ENCODE results near the gene SCAPER.
"Not testable (repeated sequence)": the region's sequence is repeated elsewhere in the genome, so short reads cannot be mapped to it uniquely, and the experiment has no call there.

Gene SCAPER

DNA sequence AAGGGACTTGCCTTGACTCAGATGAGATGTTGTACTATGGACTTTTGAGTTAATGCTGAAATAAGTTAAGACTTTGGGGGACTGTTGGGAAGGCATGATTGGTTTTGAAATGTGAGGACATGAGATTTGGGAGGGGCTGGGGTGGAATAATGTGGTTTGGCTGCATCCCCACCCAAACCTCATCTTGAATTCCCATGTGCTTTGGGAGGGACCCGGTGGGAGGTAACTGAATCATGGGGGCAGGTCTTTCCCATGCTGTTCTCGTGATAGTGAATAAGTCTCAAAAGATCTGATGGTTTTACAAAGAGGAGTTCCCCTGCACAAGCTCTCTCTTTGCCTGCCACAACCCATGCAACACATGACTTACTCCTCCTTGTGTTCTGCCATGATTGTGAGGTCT lies 474.4 kb downstream of the SCAPER start:
- not testable (repeated sequence) for DNase-seq (ENCODE audit: low read depth, low spot score)

DNA sequence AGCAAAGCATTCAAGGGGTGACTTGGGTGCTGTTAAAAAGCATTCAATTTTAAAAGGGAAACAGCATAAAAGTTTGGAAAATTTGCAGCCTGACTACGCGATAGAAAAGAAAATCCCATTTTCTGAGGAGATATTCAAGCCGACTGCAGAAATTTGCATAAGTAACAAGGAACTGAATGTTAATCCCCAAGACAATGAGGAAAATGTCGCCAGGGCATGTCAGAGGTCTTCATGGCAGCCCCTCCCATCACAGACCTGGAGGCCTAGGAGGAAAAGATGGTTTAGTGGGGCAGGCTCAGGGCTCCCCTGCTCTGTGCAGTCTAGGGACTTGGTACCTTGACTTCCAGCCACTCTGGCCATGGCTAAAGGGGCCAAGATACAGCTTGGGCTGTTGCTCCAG lies 475.5 kb downstream of the SCAPER start:
- DNase-seq (ENCODE audit: low read depth, low spot score): no peak

- DNase-seq (ENCODE audit: low read depth, low spot score): no peak
Measured at GRCh38 chr15:76426941-76427340, 478.2 kb downstream of the SCAPER start.

- no peak for DNase-seq (ENCODE audit: low read depth, low spot score)
Measured at GRCh38 chr15:76418352-76419140, 486.6 kb downstream of the SCAPER start.

DNA sequence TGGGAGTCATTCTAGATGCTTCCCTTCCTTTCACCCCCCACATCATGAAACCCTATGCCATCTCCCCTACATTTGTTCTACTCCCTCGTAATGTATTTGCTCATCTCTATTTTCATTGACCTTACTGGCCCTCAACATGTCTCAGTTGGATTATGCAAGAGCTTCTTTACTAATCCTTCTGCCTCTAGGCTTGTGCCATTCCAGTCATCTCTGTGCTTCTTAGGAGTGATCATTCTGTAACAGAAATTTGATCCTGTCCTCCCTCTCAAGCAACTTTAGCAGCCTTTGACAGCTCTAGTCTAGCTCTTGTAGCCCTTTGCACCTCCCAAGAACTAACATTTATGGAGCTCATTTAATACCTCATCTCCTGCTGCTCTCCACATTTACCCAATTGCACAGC lies 503.9 kb downstream of the SCAPER start:
- no peak for DNase-seq (ENCODE audit: low read depth, low spot score)

- no peak for DNase-seq (ENCODE audit: low read depth, low spot score)
Measured at GRCh38 chr15:76398317-76399104, 506.6 kb downstream of the SCAPER start.

DNA sequence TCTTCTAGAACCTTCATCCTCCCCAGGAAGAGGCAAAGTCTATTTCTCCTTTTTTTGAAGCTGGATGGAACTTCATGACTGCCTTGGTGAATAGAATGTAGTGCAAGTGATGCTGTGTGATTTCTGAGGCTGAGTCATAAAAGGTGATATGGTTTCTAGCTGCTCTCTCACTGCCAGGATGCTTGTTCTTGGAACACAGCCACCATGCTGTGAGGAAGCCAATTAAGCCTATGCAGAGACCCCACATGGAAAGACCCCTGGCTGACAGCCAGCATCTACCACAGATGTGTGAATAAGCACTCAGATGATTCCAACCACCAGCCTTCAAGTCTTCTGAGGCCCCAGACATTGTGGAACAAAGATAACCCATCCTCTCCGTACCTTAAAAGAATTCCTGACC lies 511.5 kb downstream of the SCAPER start:
- DNase-seq (ENCODE audit: low read depth, low spot score): no peak

DNA sequence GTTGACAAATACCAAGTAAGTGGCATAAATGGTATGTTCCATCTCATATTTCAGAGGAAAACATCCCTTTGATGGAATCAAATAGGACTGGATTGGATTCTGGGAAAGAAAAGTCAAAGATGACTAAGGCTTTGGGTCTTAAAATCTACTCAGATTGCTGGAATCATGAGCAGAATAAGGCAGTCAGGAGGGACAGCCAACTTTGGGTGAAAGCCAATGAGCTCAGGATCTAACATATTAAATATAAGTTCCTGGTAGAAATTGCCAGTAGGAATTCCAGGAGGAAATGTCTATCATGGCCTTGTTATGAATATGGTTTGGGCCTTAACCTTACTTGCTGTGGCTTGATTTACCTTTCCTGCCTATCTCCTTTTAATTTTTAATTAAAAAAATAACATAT lies 513.3 kb downstream of the SCAPER start:
- no peak for DNase-seq (ENCODE audit: low read depth, low spot score)

- DNase-seq (ENCODE audit: low read depth, low spot score): no peak
Measured at GRCh38 chr15:76391309-76391708, 513.8 kb downstream of the SCAPER start.

- DNase-seq (ENCODE audit: low read depth, low spot score): no peak
Measured at GRCh38 chr15:76390571-76390970, 514.6 kb downstream of the SCAPER start.

DNA sequence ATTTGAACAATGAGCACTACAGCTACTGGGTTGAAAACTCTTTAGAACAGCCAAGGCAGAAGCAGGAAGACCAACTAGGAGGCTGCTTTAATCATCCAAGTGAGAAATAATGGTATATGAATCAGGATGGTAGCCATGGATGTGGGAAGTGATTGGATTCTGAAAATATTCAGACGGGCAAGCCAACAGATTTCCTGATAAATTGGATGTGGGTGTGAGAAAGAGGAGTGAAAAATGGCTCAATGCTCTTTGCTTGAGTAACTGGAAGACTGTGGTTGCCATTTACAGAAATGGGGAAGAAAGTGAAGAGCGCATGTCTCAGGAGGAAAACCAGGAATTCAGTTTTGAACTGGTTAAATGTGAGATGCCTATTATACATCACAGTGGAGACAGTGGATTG lies 518.2 kb downstream of the SCAPER start:
- no peak for DNase-seq (ENCODE audit: low read depth, low spot score)

GRCh38 chr15:76386178-76386577 lies 519.0 kb downstream of the SCAPER start:
- no peak for DNase-seq (ENCODE audit: low read depth, low spot score)

DNA sequence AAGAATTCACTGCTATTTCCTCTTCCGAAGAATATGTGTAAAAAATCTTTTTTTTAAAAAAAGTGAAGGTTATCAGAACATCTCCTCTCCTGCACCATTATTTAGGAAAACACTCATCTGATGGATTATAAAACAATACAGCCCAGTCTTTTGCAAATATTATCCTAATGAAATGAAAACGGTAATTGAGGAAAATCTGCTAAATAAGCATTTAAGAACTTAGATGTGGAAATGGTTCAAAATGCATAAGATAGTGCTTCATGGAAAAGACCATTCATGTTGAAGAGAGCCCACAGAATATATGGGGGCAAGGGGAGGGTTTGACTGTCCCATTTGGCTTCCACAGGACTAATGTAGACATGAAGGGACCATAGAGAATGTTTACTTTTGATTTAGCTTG lies 520.7 kb downstream of the SCAPER start:
- DNase-seq (ENCODE audit: low read depth, low spot score): no peak

DNA sequence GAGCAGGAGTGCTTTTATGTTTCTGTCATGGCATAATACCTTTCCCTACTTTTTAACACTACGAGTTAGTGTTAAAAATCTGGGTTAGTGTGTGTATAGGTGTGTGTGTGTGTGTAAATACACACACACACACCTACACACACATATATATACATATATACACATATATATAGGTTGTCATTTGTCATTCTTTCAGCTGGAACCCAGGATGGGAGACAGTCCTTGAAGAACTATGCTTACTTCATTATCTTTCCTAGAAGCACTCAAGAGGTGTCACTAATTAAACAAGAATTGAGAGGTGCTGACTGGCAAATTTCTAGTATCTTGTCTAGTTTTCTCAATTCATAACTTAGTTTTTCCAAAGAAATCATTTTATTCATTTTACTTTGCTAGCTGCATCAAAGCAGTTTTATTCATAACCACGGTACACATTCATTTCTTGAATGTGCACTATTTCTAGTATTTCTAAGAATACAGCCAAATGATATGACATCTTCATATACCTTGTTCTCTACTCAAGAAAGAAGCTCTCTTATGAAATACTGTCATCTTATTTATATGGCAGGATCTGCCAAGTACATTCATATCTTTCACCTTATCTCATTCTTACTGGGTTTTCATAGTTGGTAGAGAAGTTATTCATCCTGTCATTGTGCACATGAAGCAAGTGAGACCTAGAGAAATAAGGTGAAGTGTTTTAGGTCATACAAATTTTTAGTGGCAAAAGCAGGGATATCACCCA lies 522.0 kb downstream of the SCAPER start:
- DNase-seq (ENCODE audit: low read depth, low spot score): no peak

- DNase-seq (ENCODE audit: low read depth, low spot score): no peak
Measured at GRCh38 chr15:76381366-76381765, 523.8 kb downstream of the SCAPER start.

DNA sequence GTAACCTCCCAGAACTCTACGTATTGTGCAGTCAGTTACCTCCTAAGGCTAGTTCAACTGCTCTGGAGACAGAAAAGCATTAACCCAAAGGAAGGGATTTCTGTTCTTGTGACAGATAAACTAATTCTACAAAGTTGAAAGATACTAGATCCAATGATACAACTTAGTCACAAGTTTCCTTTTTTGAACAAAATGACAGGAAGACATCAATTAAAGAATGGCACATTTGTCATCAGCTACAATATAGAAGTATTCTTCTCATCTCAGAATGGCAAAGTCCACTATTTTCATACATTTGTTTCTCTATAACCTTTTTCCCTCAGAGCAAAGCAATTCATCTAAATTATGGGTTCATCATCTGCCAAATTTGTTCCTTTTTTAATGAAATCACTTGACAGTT lies 524.9 kb downstream of the SCAPER start:
- no peak for DNase-seq (ENCODE audit: low read depth, low spot score)

DNA sequence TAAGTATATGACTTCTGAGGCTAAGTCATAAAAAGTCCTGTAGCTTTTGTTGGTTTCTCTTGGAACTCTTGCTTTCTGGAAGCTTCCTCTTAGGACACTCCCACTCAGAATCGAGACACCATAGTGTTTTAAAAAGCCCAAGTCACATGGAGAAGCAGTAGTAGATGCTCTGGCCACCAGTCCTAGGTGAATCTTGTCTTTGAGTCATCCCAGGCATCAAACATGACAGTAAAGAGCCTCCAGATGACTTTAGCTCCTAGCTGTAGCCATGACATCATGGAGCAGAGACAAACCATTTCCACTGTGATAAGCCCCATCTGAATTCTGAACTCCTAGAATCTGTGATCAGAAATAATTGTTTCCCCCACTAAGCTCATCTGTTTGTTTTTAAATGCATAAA lies 526.4 kb downstream of the SCAPER start:
- no peak for DNase-seq (ENCODE audit: low read depth, low spot score)

DNA sequence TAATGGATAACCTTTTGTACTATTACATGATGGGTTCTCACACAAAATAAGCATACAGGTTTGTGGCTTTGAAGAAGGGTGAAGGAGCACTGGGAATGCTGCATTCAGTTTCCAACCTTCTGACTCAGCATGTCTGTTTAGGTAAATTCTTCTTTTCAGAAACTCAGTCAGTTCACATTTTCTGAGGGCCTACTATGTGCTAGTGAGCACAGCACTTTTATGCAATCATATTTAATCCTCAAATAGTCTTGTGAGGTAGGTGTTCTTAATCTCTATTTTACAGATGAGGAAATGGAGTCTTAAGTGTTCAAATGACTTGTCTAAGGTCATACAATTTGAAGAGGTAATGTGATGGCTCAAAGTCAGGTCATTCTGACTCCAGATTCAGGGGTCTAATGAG lies 527.4 kb downstream of the SCAPER start:
- no peak for DNase-seq (ENCODE audit: low read depth, low spot score)

DNA sequence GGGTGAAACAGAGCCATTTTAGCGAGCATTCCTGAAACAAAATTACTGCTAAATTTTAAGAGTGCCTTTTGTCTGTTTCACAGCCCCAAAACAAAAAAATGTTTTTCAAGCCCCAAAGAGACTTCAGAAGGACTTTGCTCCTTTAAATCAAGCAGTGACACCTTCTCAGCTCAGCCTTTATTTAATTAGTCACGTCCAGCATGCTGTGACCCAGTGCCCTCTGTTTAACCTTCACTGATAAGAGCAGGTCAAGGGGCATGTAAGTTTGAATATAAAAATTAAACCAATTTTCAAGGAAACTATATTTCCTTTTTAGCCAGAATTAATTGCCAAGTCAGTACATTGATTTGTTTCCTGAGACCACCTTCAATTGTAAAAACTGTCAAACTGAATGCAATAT lies 527.9 kb downstream of the SCAPER start:
- no peak for DNase-seq (ENCODE audit: low read depth, low spot score)

GRCh38 chr15:76376816-76377215 lies 528.3 kb downstream of the SCAPER start:
- DNase-seq (ENCODE audit: low read depth, low spot score): no peak

GRCh38 chr15:76376029-76376428 lies 529.1 kb downstream of the SCAPER start:
- DNase-seq (ENCODE audit: low read depth, low spot score): peak; percentile 23

DNA sequence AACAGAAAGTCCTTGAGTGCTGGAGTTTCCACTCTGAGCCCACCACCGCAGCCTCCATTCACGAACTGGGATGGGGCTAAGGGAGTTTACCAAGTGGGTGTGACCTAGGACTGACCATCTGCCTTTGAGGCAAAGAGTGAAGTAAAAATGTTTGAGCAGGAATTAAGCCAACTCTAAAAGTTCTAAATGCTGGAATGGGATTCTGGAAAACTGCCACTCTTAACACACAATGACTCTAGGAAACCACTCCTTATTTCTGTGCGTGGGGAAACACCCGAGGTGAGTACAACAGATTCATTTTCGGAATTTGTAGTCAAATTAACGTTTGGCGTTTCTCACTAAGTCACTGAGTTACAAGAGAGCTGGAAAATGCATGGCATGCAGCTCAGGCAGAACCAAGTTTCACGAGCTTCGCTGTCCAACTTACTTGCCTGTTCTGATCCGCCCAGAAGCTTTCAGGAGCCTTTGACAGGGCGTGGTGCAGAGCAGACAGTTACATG lies 537.0 kb downstream of the SCAPER start:
- no peak for DNase-seq (ENCODE audit: low read depth, low spot score)

All from iPS DF 19.7 (cell line).